CD4-positive, alpha-beta T cell treated with Interleukin-10 for 1 hour (primary cell): ENCODE data around the gene LRP8.

ENCODE experiments used
- DNase-seq: peaks from one replicate; pipeline ENCODE4 v3.0.0-alpha.2; 2020

Gene LRP8

GRCh38 chr1:53279296-53280200, 48.3 kb downstream of the LRP8 start:
- no peak for DNase-seq

- peak; percentile 71 for DNase-seq
These were observed 49.6 kb downstream of the LRP8 start for GRCh38 chr1:53278298-53278725.

- no peak for DNase-seq
These were observed 50.5 kb downstream of the LRP8 start for GRCh38 chr1:53277326-53277725.

GRCh38 chr1:53276902-53277281, 51.0 kb downstream of the LRP8 start:
- no peak for DNase-seq

- DNase-seq = no peak
These were observed 51.5 kb downstream of the LRP8 start for GRCh38 chr1:53276153-53276901.

- DNase-seq = no peak
These were observed 52.3 kb downstream of the LRP8 start for GRCh38 chr1:53275566-53275965.

GRCh38 chr1:53274541-53275185, 53.2 kb downstream of the LRP8 start:
- DNase-seq = no peak

- no peak for DNase-seq
These were observed 53.8 kb downstream of the LRP8 start for GRCh38 chr1:53274026-53274425.

GRCh38 chr1:53273526-53273925, 54.3 kb downstream of the LRP8 start:
- no peak for DNase-seq

GRCh38 chr1:53272349-53272748, 55.5 kb downstream of the LRP8 start:
- no peak for DNase-seq

- DNase-seq = no peak
These were observed 56.3 kb downstream of the LRP8 start for GRCh38 chr1:53271446-53272090.

- DNase-seq = no peak
These were observed 57.0 kb downstream of the LRP8 start for GRCh38 chr1:53270873-53271272.

GRCh38 chr1:53270107-53270506, 57.8 kb downstream of the LRP8 start:
- DNase-seq = no peak

GRCh38 chr1:53267761-53268160, 60.1 kb downstream of the LRP8 start:
- no peak for DNase-seq

GRCh38 chr1:53266038-53266437, 61.8 kb downstream of the LRP8 start:
- DNase-seq = no peak

GRCh38 chr1:53265581-53265980, 62.3 kb downstream of the LRP8 start:
- no peak for DNase-seq

GRCh38 chr1:53264048-53264447, 63.8 kb downstream of the LRP8 start:
- no peak for DNase-seq

GRCh38 chr1:53262000-53262399, 65.9 kb downstream of the LRP8 start:
- no peak for DNase-seq

GRCh38 chr1:53260631-53261247, 67.1 kb downstream of the LRP8 start:
- DNase-seq = no peak

- DNase-seq = no peak
These were observed 67.9 kb downstream of the LRP8 start for GRCh38 chr1:53259932-53260331.

- DNase-seq = no peak
These were observed 69.7 kb downstream of the LRP8 start for GRCh38 chr1:53258216-53258615.

- DNase-seq = no peak
These were observed 70.3 kb downstream of the LRP8 start for GRCh38 chr1:53257454-53258081.
